Liver (tissue), 9 donors: Measurements from ENCODE around the gene RALGDS. TPM values are rescaled to one million over a fixed set of nuclear protein-coding genes. Genes with fewer than 3 reads are reported as not detected.
A peak's percentile ranks its signal among the peaks of the same experiment; 100 is the strongest.

Experiments
- DNase-seq: peaks from one replicate; pipeline ENCODE4 v3.0.0-alpha.2; 2017; ENCODE audit warnings: low spot score
- H3K27ac ChIP-seq, 2 donors: one replicate each; pipeline ENCODE4 v1.7.0; 2013; ENCODE audit warnings: inconsistent platforms in 2 of 2, low read length in 2 of 2, control low read depth in 1 of 2, low read depth in 1 of 2, mild to moderate bottlenecking in 1 of 2
- H3K27me3 ChIP-seq, 4 donors: one replicate each; pipeline versions ENCODE4 v1.6.1 to v1.7.0; 2013; ENCODE audit warnings: low read length in 3 of 4, inconsistent platforms in 1 of 4, mild to moderate bottlenecking in 1 of 4, moderate library complexity in 1 of 4; ENCODE audit not compliant: control insufficient read depth in 4 of 4, insufficient read depth in 4 of 4
- H3K36me3 ChIP-seq, 4 donors: one replicate each; pipeline versions ENCODE4 v1.6.1 to v1.7.0; 2013; ENCODE audit warnings: low read length in 3 of 4, mild to moderate bottlenecking in 3 of 4, low read depth in 1 of 4, moderate library complexity in 1 of 4; ENCODE audit not compliant: control insufficient read depth in 4 of 4, insufficient read depth in 3 of 4
- H3K4me1 ChIP-seq, 4 donors: one replicate each; pipeline versions ENCODE4 v1.6.1 to v1.7.0; 2013; ENCODE audit warnings: low read length in 3 of 4, mild to moderate bottlenecking in 3 of 4, moderate library complexity in 1 of 4; ENCODE audit not compliant: control insufficient read depth in 4 of 4, insufficient read depth in 4 of 4
- H3K4me3 ChIP-seq, 3 donors: one replicate each; pipeline versions ENCODE4 v1.6.1 to v1.7.0; 2013; ENCODE audit warnings: low read length in 3 of 3, control low read depth in 1 of 3, low read depth in 1 of 3, mild to moderate bottlenecking in 1 of 3
- H3K9ac ChIP-seq, 2 donors: one replicate each; pipeline ENCODE4 v1.7.0; 2013; ENCODE audit warnings: low read length in 2 of 2, mild to moderate bottlenecking in 2 of 2, moderate library complexity in 2 of 2, control low read depth in 1 of 2, low read depth in 1 of 2
- H3K9me3 ChIP-seq, 4 donors: one replicate each; pipeline versions ENCODE4 v1.6.1 to v1.7.0; 2013; ENCODE audit warnings: low read length in 3 of 4; ENCODE audit not compliant: control insufficient read depth in 4 of 4
- EGR1 ChIP-seq, 2 donors: IDR thresholded peaks; 2 replicates each; pipeline ENCODE4 v1.6.1; 2016 to 2018; ENCODE audit warnings: antibody characterized with exemption in 2 of 2, low read depth in 2 of 2
- FOXA1 ChIP-seq: IDR thresholded peaks from 2 replicates; pipeline ENCODE4 v1.6.1; 2016; ENCODE audit warnings: antibody characterized with exemption
- FOXA2 ChIP-seq: IDR thresholded peaks from 2 replicates; pipeline ENCODE4 v1.6.1; 2016; ENCODE audit warnings: antibody characterized with exemption
- GABPA ChIP-seq, 2 donors: IDR thresholded peaks in 1 of 2; conservative IDR thresholded peaks in 1 of 2; 2 replicates each; pipeline ENCODE4 v1.6.1; 2016; ENCODE audit warnings: antibody characterized with exemption in 2 of 2, mild to moderate bottlenecking in 1 of 2, moderate library complexity in 1 of 2
- HNF4A ChIP-seq, 2 donors: conservative IDR thresholded peaks; 2 replicates each; pipeline ENCODE4 v1.6.1; 2016; ENCODE audit warnings: antibody characterized with exemption in 2 of 2, mild to moderate bottlenecking in 2 of 2
- HNF4G ChIP-seq: IDR thresholded peaks from 2 replicates; pipeline ENCODE4 v1.6.1; 2016; ENCODE audit warnings: antibody characterized with exemption
- JUND ChIP-seq, 2 donors: IDR thresholded peaks; 2 replicates each; pipeline ENCODE4 v1.6.1; 2016; ENCODE audit warnings: antibody characterized with exemption in 2 of 2
- NR2F2 ChIP-seq: IDR thresholded peaks from 2 replicates; pipeline ENCODE4 v1.6.1; 2016; ENCODE audit warnings: antibody characterized with exemption
- RAD21 ChIP-seq, 2 donors: IDR thresholded peaks; 2 replicates each; pipeline ENCODE4 v1.6.1; 2016; ENCODE audit warnings: antibody characterized with exemption in 2 of 2, mild to moderate bottlenecking in 2 of 2
- RXRA ChIP-seq, 2 donors: IDR thresholded peaks; 2 replicates each; pipeline ENCODE4 v1.6.1; 2017 to 2018; ENCODE audit warnings: antibody characterized with exemption in 2 of 2, mild to moderate bottlenecking in 1 of 2
- SP1 ChIP-seq: IDR thresholded peaks from 2 replicates; pipeline ENCODE4 v1.6.1; 2018; ENCODE audit warnings: antibody characterized with exemption, mild to moderate bottlenecking
- TAF1 ChIP-seq: conservative IDR thresholded peaks from 2 replicates; pipeline ENCODE4 v1.6.1; 2016; ENCODE audit warnings: antibody characterized with exemption, mild to moderate bottlenecking
- YY1 ChIP-seq: IDR thresholded peaks from 2 replicates; pipeline ENCODE4 v1.6.1; 2016; ENCODE audit warnings: antibody characterized with exemption, mild to moderate bottlenecking
- WGBS: extraction: QIAGEN DNeasy Blood & Tissue Kit; methylation state at CpG from one replicate; pipeline ENCODE4 v1.1.7; 2013; 5-methylcytosine and 5-hydroxymethylcytosine counted together
- polyA plus RNA-seq, 2 donors: library from polyadenylated mRNA; stranded (reverse) in 1 of 2; unstranded in 1 of 2; fragments of 200-250 nt in 1 of 2; fragments of >200 nt in 1 of 2; fragmentation: Nextera tagmentation in 1 of 2; extraction: Ambion mirVana in 1 of 2; gene quantifications; one replicate each; pipeline versions ENCODE4 v1.2.1 to v1.2.3, GENCODE V29; 2013 to 2015
- total RNA-seq, 2 donors: library from RNA; depleted of rRNA; stranded (reverse); fragments of >200 nt; gene quantifications; one replicate each; pipeline ENCODE4 v1.2.3, GENCODE V29; 2014
- TF ChIP-seq, protein P1 (sequence below): IDR thresholded peaks from 2 replicates; pipeline ENCODE4 v1.6.1; 2016; ENCODE audit warnings: antibody characterized with exemption, mild to moderate bottlenecking
- TF ChIP-seq, protein P2 (sequence below): IDR thresholded peaks from 2 replicates; pipeline ENCODE4 v1.6.1; 2016; ENCODE audit warnings: antibody characterized with exemption
- TF ChIP-seq, protein P3 (sequence below): fragments of 150-350 bp; IDR thresholded peaks from 2 replicates; pipeline ENCODE4 v1.5.1; 2017; ENCODE audit warnings: improper control_type of control experiment, low read depth, low read length; ENCODE audit not compliant: missing input control
- TF ChIP-seq, protein P4 (sequence below): IDR thresholded peaks from 2 replicates; pipeline ENCODE4 v1.6.1; 2016; ENCODE audit warnings: antibody characterized with exemption
- TF ChIP-seq, protein P5 (sequence below): IDR thresholded peaks from 2 replicates; pipeline ENCODE4 v1.6.1; 2016; ENCODE audit warnings: antibody characterized with exemption
- donor health status: healthy.
- donor health status: healthy.
- donor health status: healthy.
- donor health status: healthy.
- donor health status: healthy.

RALGDS gene
- total and polyA plus RNA-seq, 4 donors = 1.3 to 19.0 (median 7.3) TPM

DNA sequence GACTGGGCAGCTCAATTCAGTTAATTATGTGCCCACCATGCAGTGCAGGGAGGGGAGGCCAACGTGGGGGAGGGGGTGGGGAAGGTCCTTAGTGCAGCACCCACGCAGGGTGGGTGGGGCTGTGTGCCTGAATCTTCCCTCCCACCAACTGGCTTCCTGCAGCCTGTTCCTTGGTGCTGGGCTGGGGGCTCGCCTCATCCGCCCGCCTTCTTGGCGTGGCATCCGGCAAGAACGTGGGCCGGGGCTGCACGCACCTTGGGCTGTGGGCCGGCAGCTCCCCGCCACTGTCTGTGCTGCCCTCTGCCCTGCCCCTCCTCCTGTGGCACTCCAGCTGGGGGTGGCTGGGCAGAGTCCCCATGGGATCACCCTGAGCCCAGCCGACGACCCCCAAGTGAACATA is 19.6 kb upstream of the RALGDS start:
- DNase-seq = no peak
- TF ChIP-seq TAF1 = no peak
- TF ChIP-seq HNF4A (conservative IDR thresholded peaks at IDR 0.05) = no peak
- no peak for TF ChIP-seq RAD21 (IDR thresholded peaks at IDR 0.05)
- TF ChIP-seq, protein P1, sequence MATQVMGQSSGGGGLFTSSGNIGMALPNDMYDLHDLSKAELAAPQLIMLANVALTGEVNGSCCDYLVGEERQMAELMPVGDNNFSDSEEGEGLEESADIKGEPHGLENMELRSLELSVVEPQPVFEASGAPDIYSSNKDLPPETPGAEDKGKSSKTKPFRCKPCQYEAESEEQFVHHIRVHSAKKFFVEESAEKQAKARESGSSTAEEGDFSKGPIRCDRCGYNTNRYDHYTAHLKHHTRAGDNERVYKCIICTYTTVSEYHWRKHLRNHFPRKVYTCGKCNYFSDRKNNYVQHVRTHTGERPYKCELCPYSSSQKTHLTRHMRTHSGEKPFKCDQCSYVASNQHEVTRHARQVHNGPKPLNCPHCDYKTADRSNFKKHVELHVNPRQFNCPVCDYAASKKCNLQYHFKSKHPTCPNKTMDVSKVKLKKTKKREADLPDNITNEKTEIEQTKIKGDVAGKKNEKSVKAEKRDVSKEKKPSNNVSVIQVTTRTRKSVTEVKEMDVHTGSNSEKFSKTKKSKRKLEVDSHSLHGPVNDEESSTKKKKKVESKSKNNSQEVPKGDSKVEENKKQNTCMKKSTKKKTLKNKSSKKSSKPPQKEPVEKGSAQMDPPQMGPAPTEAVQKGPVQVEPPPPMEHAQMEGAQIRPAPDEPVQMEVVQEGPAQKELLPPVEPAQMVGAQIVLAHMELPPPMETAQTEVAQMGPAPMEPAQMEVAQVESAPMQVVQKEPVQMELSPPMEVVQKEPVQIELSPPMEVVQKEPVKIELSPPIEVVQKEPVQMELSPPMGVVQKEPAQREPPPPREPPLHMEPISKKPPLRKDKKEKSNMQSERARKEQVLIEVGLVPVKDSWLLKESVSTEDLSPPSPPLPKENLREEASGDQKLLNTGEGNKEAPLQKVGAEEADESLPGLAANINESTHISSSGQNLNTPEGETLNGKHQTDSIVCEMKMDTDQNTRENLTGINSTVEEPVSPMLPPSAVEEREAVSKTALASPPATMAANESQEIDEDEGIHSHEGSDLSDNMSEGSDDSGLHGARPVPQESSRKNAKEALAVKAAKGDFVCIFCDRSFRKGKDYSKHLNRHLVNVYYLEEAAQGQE = no peak
- TF ChIP-seq RXRA (IDR thresholded peaks at IDR 0.05) = no peak
- TF ChIP-seq, protein P2, sequence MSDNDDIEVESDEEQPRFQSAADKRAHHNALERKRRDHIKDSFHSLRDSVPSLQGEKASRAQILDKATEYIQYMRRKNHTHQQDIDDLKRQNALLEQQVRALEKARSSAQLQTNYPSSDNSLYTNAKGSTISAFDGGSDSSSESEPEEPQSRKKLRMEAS = no peak
- TF ChIP-seq, protein P3, sequence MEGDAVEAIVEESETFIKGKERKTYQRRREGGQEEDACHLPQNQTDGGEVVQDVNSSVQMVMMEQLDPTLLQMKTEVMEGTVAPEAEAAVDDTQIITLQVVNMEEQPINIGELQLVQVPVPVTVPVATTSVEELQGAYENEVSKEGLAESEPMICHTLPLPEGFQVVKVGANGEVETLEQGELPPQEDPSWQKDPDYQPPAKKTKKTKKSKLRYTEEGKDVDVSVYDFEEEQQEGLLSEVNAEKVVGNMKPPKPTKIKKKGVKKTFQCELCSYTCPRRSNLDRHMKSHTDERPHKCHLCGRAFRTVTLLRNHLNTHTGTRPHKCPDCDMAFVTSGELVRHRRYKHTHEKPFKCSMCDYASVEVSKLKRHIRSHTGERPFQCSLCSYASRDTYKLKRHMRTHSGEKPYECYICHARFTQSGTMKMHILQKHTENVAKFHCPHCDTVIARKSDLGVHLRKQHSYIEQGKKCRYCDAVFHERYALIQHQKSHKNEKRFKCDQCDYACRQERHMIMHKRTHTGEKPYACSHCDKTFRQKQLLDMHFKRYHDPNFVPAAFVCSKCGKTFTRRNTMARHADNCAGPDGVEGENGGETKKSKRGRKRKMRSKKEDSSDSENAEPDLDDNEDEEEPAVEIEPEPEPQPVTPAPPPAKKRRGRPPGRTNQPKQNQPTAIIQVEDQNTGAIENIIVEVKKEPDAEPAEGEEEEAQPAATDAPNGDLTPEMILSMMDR = no peak
- no peak for TF ChIP-seq GABPA (IDR thresholded peaks at IDR 0.05 in 1 of 2, conservative IDR thresholded peaks at IDR 0.05 in 1 of 2)
- TF ChIP-seq JUND (IDR thresholded peaks at IDR 0.05) = no peak
- no peak for TF ChIP-seq YY1
- TF ChIP-seq, protein P4, sequence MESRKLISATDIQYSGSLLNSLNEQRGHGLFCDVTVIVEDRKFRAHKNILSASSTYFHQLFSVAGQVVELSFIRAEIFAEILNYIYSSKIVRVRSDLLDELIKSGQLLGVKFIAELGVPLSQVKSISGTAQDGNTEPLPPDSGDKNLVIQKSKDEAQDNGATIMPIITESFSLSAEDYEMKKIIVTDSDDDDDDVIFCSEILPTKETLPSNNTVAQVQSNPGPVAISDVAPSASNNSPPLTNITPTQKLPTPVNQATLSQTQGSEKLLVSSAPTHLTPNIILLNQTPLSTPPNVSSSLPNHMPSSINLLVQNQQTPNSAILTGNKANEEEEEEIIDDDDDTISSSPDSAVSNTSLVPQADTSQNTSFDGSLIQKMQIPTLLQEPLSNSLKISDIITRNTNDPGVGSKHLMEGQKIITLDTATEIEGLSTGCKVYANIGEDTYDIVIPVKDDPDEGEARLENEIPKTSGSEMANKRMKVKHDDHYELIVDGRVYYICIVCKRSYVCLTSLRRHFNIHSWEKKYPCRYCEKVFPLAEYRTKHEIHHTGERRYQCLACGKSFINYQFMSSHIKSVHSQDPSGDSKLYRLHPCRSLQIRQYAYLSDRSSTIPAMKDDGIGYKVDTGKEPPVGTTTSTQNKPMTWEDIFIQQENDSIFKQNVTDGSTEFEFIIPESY = no peak
- no peak for TF ChIP-seq HNF4G
- TF ChIP-seq SP1 = no peak
- TF ChIP-seq FOXA2 = no peak
- TF ChIP-seq, protein P5, sequence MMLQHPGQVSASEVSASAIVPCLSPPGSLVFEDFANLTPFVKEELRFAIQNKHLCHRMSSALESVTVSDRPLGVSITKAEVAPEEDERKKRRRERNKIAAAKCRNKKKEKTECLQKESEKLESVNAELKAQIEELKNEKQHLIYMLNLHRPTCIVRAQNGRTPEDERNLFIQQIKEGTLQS = no peak
- TF ChIP-seq NR2F2 = no peak
- TF ChIP-seq EGR1 (IDR thresholded peaks at IDR 0.05; ENCODE audit: low read depth in 2 of 2) = no peak
- TF ChIP-seq FOXA1 = no peak
- H3K27ac ChIP-seq = no peak overlapping the region
- WGBS = 89% methylated on average over 14 of the region's 14 CpGs
- H3K9ac ChIP-seq = no peak overlapping the region
- H3K27me3 ChIP-seq = no peaks in the 10 kb centered on the region
- no peak overlapping the region for H3K4me3 ChIP-seq
- no peaks in the 10 kb centered on the region for H3K36me3 ChIP-seq
- H3K9me3 ChIP-seq = no peaks in the 10 kb centered on the region
- H3K4me1 ChIP-seq = peaks cover 5 to 28% (median 10%) of the 10 kb centered on the region in 4 donors

DNA sequence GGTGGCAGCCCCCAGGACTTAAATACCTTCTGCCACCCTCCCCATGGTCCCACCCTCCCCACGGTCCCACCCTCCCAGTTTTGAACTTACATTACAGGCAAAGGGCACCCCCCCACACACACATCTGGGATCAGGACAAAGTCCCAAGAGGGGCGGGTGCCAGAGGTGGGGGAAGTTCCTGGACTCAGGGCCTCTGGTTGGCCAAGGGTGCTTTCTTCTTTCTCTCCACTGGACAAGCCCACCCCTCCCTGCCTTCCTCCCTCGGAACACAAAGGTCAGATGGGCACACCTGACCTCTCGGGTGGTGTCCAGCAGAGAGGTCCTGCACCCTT is 19.1 kb upstream of the RALGDS start:
- peak in 1 of 2 donors; percentile 46 for TF ChIP-seq HNF4A (conservative IDR thresholded peaks at IDR 0.05)
- TF ChIP-seq, protein P4 = no peak
- Histone ChIP-seq H3K4me3 (no peak overlapping the region), H3K36me3 (no peaks in the 10 kb centered on the region), H3K9ac (no peak overlapping the region), H3K27ac (no peak overlapping the region), H3K4me1 (peaks cover 5 to 25% (median 10%) of the 10 kb centered on the region in 4 donors), H3K9me3 (no peaks in the 10 kb centered on the region), H3K27me3 (no peaks in the 10 kb centered on the region)
- WGBS = 75% methylated on average over 4 of the region's 4 CpGs
- no peak for DNase-seq
